K562 (cell line): Measurements from ENCODE around the gene LAMTOR5. TPM values are rescaled to one million over a fixed set of nuclear protein-coding genes. Genes with fewer than 3 reads are reported as not detected.

Experiments used
- ATAC-seq: fragments of 200-7000 bp; cut with Tn5 transposase; 3 replicates; pipeline ENCODE4 v1.9.1; 2020; ENCODE audit warnings: moderate library complexity
- BruUV-seq: library from RNA; stranded (reverse); fragments of 400-500 nt; replicated peaks from 2 replicates; lab custom pipeline; 2021; lab: Mats Ljungman, UMichigan
- CTCF ChIA-PET: fragments of 300-600 bp; formaldehyde crosslinking; extraction: SDS; loops from one replicate; lab custom pipeline; 2021; ENCODE audit warnings: low intra/inter-chr PET ratio; lab: Yijun Ruan, JAX
- POLR2A ChIA-PET: fragments of 300-600, 350-650 bp; sonication (Branson Sonifier 250); formaldehyde crosslinking; extraction: SDS; loops from one replicate; lab custom pipeline; 2021; ENCODE audit warnings: antibody characterized with exemption, inconsistent platforms; lab: Yijun Ruan, JAX
- DNase-seq, 4 experiments: peaks; one replicate each; pipeline versions ENCODE4 v3.0.0 to v3.0.0-alpha.2; 2011 to 2018; ENCODE audit warnings: low spot score in 3 of 4, mixed read lengths in 3 of 4; ENCODE audit errors: extremely low read depth in 1 of 4
- FAIRE-seq: peaks from 2 replicates; lab custom pipeline; 2011; peaks lifted over from hg19 to GRCh38; lab: Jason Lieb, UNC
- H2AFZ ChIP-seq: 2 replicates; pipeline ENCODE4 v1.6.0; 2011; ENCODE audit warnings: low read depth, low read length, control low read depth, inconsistent platforms
- H3K27ac ChIP-seq: fragments of 200-600 bp; 3 replicates; pipeline ENCODE4 v1.8.0; 2011; ENCODE audit warnings: low read depth, mild to moderate bottlenecking, control low read depth, inconsistent platforms, low read length, moderate library complexity, mixed read lengths; ENCODE audit errors: extremely low read depth
- H3K27me3 ChIP-seq, 2 experiments: fragments of 300-600 bp in 1 of 2; 2 replicates in 1 of 2; 3 replicates in 1 of 2; pipeline versions ENCODE4 v1.6.0 to v1.8.0; 2011; ENCODE audit warnings: inconsistent platforms in 2 of 2, low read length in 2 of 2, mild to moderate bottlenecking in 1 of 2, mixed read lengths in 1 of 2, moderate library complexity in 1 of 2; ENCODE audit not compliant: control insufficient read depth in 2 of 2, insufficient read depth in 2 of 2
- H3K36me3 ChIP-seq: fragments of 300-600 bp; 3 replicates; pipeline ENCODE4 v1.8.0; 2011; ENCODE audit warnings: mild to moderate bottlenecking, low read length, inconsistent platforms; ENCODE audit not compliant: control insufficient read depth, insufficient read depth
- H3K4me1 ChIP-seq, 2 experiments: fragments of 200-600 bp in 1 of 2; replicated peaks in 1 of 2; 2 replicates in 1 of 2; 3 replicates in 1 of 2; pipeline versions ENCODE4 v1.5.1 to v1.8.0; 2011; ENCODE audit warnings: inconsistent platforms in 2 of 2, low read length in 2 of 2, mild to moderate bottlenecking in 1 of 2, mixed read lengths in 1 of 2, moderate library complexity in 1 of 2; ENCODE audit not compliant: control insufficient read depth in 2 of 2, insufficient read depth in 2 of 2
- H3K4me2 ChIP-seq: 2 replicates; pipeline ENCODE4 v1.6.1; 2011; ENCODE audit warnings: low read length, control low read depth, inconsistent platforms, mixed read lengths; ENCODE audit not compliant: insufficient read depth
- H3K4me3 ChIP-seq: fragments of 200-600 bp; sonication (generic), shearing (Covaris generic); 2 replicates; pipeline ENCODE4 v1.5.1; 2016; ENCODE audit warnings: control low read depth, inconsistent platforms
- H3K79me2 ChIP-seq: fragments of 200-600 bp; 3 replicates; pipeline ENCODE4 v1.8.0; 2011; ENCODE audit warnings: low read length, inconsistent platforms; ENCODE audit not compliant: control insufficient read depth, insufficient read depth
- H3K9ac ChIP-seq, 2 experiments: 2 replicates each; pipeline versions ENCODE4 v1.6.0 to v1.6.1; 2011; ENCODE audit warnings: low read depth in 2 of 2, low read length in 2 of 2, control low read depth in 1 of 2, inconsistent platforms in 1 of 2, mild to moderate bottlenecking in 1 of 2, mixed read lengths in 1 of 2; ENCODE audit not compliant: insufficient read depth in 1 of 2
- H3K9me1 ChIP-seq: one replicate; pipeline ENCODE4 v1.6.0; 2011; ENCODE audit warnings: inconsistent platforms, mild to moderate bottlenecking, low read length, moderate library complexity; ENCODE audit not compliant: control insufficient read depth, insufficient read depth
- H3K9me3 ChIP-seq: replicated peaks from 2 replicates; pipeline ENCODE4 v1.5.1; 2011; ENCODE audit warnings: low read depth, low read length, inconsistent platforms; ENCODE audit not compliant: control insufficient read depth, insufficient read depth
- H4K20me1 ChIP-seq: replicated peaks from 2 replicates; pipeline ENCODE4 v1.6.1; 2011; ENCODE audit warnings: low read length, inconsistent platforms, mixed read lengths; ENCODE audit not compliant: control insufficient read depth, insufficient read depth
- CBFA2T2 ChIP-seq: fragments of 450-650 bp; conservative IDR thresholded peaks from 2 replicates; pipeline ENCODE4 v1.6.1; 2017; ENCODE audit warnings: mild to moderate bottlenecking
- CBFA2T3 ChIP-seq: fragments of 450-650 bp; IDR thresholded peaks from 2 replicates; pipeline ENCODE4 v1.6.1; 2017
- EP300 ChIP-seq: IDR thresholded peaks from 2 replicates; pipeline ENCODE4 v1.6.1; 2012; ENCODE audit warnings: low read length, improper control_type of control experiment
- HOXB6 ChIP-seq: fragments of 250-450 bp; sonication (Bioruptor Pico); IDR thresholded peaks from 2 replicates; pipeline ENCODE4 v1.5.1; 2022; ENCODE audit warnings: mild to moderate bottlenecking, borderline replicate concordance
- JUNB ChIP-seq: fragments of 450-650 bp; formaldehyde crosslinking; conservative IDR thresholded peaks from 2 replicates; pipeline ENCODE4 v1.4.0; 2020; ENCODE audit warnings: mild to moderate bottlenecking
- KLF13 ChIP-seq: fragments of 450-650 bp; IDR thresholded peaks from 2 replicates; pipeline ENCODE4 v1.6.1; 2016; ENCODE audit warnings: missing genetic modification characterization, low read depth, mild to moderate bottlenecking, missing compliant biosample characterization, moderate library complexity, borderline replicate concordance
- MTA2 ChIP-seq: fragments of 450-650 bp; IDR thresholded peaks from 2 replicates; pipeline ENCODE4 v1.6.1; 2016; ENCODE audit warnings: low read depth
- PRPF4 ChIP-seq: fragments of 200-400 bp; formaldehyde crosslinking; IDR thresholded peaks from one replicate; pipeline ENCODE4 v1.6.1; 2017; ENCODE audit warnings: low read length, low read depth, mild to moderate bottlenecking; ENCODE audit not compliant: insufficient read depth, poor library complexity, severe bottlenecking
- SMARCB1 ChIP-seq: IDR thresholded peaks from 2 replicates; pipeline ENCODE4 v1.6.1; 2011; ENCODE audit warnings: improper control_type of control experiment, low read depth; ENCODE audit not compliant: insufficient read length
- SREBF1 ChIP-seq: fragments of 150-350 bp; IDR thresholded peaks from 2 replicates; pipeline ENCODE4 v1.6.1; 2014; ENCODE audit warnings: antibody characterized with exemption, low read depth, low read length, borderline replicate concordance
- TAL1 ChIP-seq: fragments of 450-650 bp; IDR thresholded peaks from 2 replicates; pipeline ENCODE4 v1.6.1; 2016; ENCODE audit warnings: mild to moderate bottlenecking
- TEAD4 ChIP-seq, 2 experiments: sonication (generic) in 1 of 2; formaldehyde crosslinking in 1 of 2; IDR thresholded peaks; 2 replicates each; pipeline versions ENCODE4 v1.6.1 to v1.8.0; 2012 to 2022; ENCODE audit warnings: borderline replicate concordance in 1 of 2, inconsistent platforms in 1 of 2, low read length in 1 of 2, mild to moderate bottlenecking in 1 of 2, missing genetic modification reagents in 1 of 2
- ZNF444 ChIP-seq: fragments of 250-450 bp; sonication (Bioruptor Pico); IDR thresholded peaks from 2 replicates; pipeline ENCODE4 v1.4.0; 2020; ENCODE audit warnings: mild to moderate bottlenecking, moderate library complexity
- WGBS: fragments of 100-300 bp; shearing (Covaris generic); methylation state at CpG from one replicate; pipeline ENCODE4 v1.1.6; 2016; ENCODE audit warnings: low coverage, mixed read lengths; ENCODE audit not compliant: insufficient coverage; ENCODE audit errors: missing lambda C conversion rate; 5-methylcytosine and 5-hydroxymethylcytosine counted together
- in situ Hi-C: fragments of 300-500 bp; cut with MboI; formaldehyde crosslinking; loops from 4 replicates; pipeline ENCODE4 v1.15.0; 2018; ENCODE audit warnings: inconsistent platforms, mixed read lengths
- intact Hi-C: fragments of 100-400 bp; cut with micrococcal nuclease; formaldehyde crosslinking; loops from 2 replicates; pipeline ENCODE4 v1.14.2; 2022
- polyA plus RNA-seq, 8 experiments: library from polyadenylated mRNA; depleted of rRNA in 4 of 8; stranded (reverse) in 5 of 8; unstranded in 3 of 8; fragments of >200 nt; fragmentation: Nextera tagmentation in 2 of 8; fragmentation: Illumina TruSeq in 1 of 8; extraction: Ambion mirVana in 2 of 8; extraction: Trizol in 1 of 8; gene quantifications; 2 replicates each; pipeline versions ENCODE4 v1.2.1 to v1.2.3, GENCODE V29; 2011 to 2014; ENCODE audit warnings: inconsistent platforms in 1 of 8, missing spikeins in 1 of 8
- total RNA-seq, 7 experiments: library from RNA; depleted of rRNA in 6 of 7; stranded (reverse); fragments of >200 nt in 6 of 7; fragmentation: Illumina TruSeq in 2 of 7; extraction: Trizol in 2 of 7; gene quantifications; 2 replicates each; pipeline versions ENCODE4 v1.2.1 to v1.2.3, GENCODE V29; 2011 to 2021; ENCODE audit warnings: low replicate concordance in 1 of 7
- TF ChIP-seq, protein P1 (sequence below): fragments of 250-450 bp; sonication (Bioruptor Pico); IDR thresholded peaks from 2 replicates; pipeline ENCODE4 v1.4.0; 2020; ENCODE audit warnings: mild to moderate bottlenecking, moderate library complexity

Gene LAMTOR5
- total and polyA plus RNA-seq, 9 of the 15 experiments (the other 6 are each of a cell fraction or from before 2014, with no cell fraction given) = 118 to 712 (median 241) TPM

DNA sequence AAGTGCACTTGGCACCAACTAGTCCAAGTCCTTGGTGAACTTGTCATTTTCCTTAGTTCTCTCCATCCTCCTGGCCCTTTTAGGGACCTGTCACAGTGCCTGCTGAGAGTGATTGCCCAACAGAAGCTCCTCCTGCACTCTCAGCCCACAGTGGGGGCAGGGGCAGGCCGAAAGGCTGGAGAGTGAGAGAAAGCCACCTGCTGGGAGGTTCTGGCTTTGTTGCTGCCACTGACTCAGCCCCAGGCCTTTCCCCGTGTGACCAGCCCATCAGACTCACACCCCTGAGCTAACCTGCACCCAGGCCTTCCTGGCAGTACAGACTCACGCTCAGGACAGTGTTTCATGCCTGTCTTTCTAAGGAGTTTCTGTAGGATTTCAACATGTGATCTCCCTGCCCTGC lies 26.3 kb upstream of the LAMTOR5 start (continued):
- TF ChIP-seq HOXB6 (CRISPR knock-in tag) = no peak

DNA sequence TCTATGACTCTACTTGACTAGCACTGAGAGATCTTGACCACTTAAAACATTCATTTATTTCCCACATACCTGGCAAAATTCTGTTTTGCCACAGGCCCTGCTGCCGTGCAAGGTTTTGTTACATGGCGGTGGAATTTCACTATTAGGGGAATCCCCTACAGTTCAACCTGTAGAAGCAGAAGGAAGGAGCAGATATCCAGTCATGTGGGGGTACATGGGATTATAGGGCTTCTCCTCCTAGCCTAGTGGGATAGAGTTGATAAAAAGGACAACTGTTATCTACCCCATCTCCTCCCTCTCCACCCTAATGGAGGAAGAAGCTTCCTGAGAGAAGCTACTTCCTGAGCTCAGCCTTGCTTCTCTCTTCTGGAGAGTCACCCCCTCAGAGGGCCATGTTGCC lies 25.7 kb upstream of the LAMTOR5 start:
- FAIRE-seq = peak; percentile 35
- intact Hi-C loops (loop anchor here (1.0 kb wide), 1 partner anchor 21 kb away; no protein-coding TSS in a partner anchor), in situ Hi-C loops (no loop called here)
- H3K27ac ChIP-seq = no peak overlapping the region
- DNase-seq = peak; percentile 38 to 55 (median 42)
- no peaks in the 10 kb centered on the region for H3K36me3 ChIP-seq
- H3K4me1 ChIP-seq = peaks cover 10 to 23% of the 10 kb centered on the region in 2 experiments; a peak in 4 of 5 replicates
- no TSS peak for BruUV-seq
- CTCF ChIA-PET = interaction anchor here (0.7 kb wide), 1 partner anchor 9 kb away, joined by 3 read pairs; no protein-coding TSS in a partner anchor
- peaks cover 35 to 64% of the 10 kb centered on the region in 2 experiments for H3K27me3 ChIP-seq
- ATAC-seq = peak; percentile 5; the same call in 2 of the 3 replicates
- no peaks in the 10 kb centered on the region for H3K9me3 ChIP-seq
- peak overlapping the region; percentile 27 for H3K4me2 ChIP-seq
- H4K20me1 ChIP-seq = 0 out of 2 replicates have a peak, but pooled peaks cover 3% of the 10 kb centered on the region
- no peak overlapping the region for H3K4me3 ChIP-seq
- POLR2A ChIA-PET = interaction anchor here (0.5 to 1.5 kb wide), 9 partner anchors 10 to 516 kb away, joined by 3 to 9 read pairs (median 4); no protein-coding TSS in a partner anchor
- H3K9ac ChIP-seq = no peak overlapping the region
- H3K79me2 ChIP-seq = no peaks in the 10 kb centered on the region
- no peak overlapping the region for H2AFZ ChIP-seq
- H3K9me1 ChIP-seq = no peaks in the 10 kb centered on the region
- WGBS = 11% methylated on average over 2 of the region's 2 CpGs
- TF ChIP-seq, protein P1, sequence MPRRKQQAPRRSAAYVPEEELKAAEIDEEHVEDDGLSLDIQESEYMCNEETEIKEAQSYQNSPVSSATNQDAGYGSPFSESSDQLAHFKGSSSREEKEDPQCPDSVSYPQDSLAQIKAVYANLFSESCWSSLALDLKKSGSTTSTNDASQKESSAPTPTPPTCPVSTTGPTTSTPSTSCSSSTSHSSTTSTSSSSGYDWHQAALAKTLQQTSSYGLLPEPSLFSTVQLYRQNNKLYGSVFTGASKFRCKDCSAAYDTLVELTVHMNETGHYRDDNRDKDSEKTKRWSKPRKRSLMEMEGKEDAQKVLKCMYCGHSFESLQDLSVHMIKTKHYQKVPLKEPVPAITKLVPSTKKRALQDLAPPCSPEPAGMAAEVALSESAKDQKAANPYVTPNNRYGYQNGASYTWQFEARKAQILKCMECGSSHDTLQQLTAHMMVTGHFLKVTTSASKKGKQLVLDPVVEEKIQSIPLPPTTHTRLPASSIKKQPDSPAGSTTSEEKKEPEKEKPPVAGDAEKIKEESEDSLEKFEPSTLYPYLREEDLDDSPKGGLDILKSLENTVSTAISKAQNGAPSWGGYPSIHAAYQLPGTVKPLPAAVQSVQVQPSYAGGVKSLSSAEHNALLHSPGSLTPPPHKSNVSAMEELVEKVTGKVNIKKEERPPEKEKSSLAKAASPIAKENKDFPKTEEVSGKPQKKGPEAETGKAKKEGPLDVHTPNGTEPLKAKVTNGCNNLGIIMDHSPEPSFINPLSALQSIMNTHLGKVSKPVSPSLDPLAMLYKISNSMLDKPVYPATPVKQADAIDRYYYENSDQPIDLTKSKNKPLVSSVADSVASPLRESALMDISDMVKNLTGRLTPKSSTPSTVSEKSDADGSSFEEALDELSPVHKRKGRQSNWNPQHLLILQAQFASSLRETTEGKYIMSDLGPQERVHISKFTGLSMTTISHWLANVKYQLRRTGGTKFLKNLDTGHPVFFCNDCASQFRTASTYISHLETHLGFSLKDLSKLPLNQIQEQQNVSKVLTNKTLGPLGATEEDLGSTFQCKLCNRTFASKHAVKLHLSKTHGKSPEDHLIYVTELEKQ (CRISPR knock-in tag) = no peak
- TF ChIP-seq JUNB (CRISPR knock-in tag) = no peak
- peak; percentile 25; the same call in 1 of the 2 replicates for TF ChIP-seq TEAD4 (IDR thresholded peaks at IDR 0.05; ENCODE audit: low read length)
- TF ChIP-seq TEAD4 (CRISPR knock-in tag; IDR thresholded peaks at IDR 0.05; ENCODE audit: borderline replicate concordance) = no peak
- peak; percentile 47 for TF ChIP-seq TAL1
- TF ChIP-seq KLF13 = no peak
- no peak for TF ChIP-seq SMARCB1
- peak; percentile 54 for TF ChIP-seq CBFA2T2
- peak; percentile 48; the same call in 1 of the 2 replicates for TF ChIP-seq EP300
- no peak for TF ChIP-seq SREBF1
- TF ChIP-seq ZNF444 = no peak
- TF ChIP-seq PRPF4 = no peak
- TF ChIP-seq MTA2 = peak; percentile 49; the same call in 1 of the 2 replicates
- TF ChIP-seq CBFA2T3 = peak; percentile 69
